ENCODE measurements around the gene RTN3. TPM values are rescaled to one million over a fixed set of nuclear protein-coding genes. Genes with fewer than 3 reads are reported as not detected.
"Not testable (repeated sequence)": the region's sequence is repeated elsewhere in the genome, so short reads cannot be mapped to it uniquely, and the experiment has no call there.

Gene RTN3
- total RNA-seq, 1 donor from 2014 or later: 101 TPM

GRCh38 chr11:63765688-63766241, 84.5 kb downstream of the RTN3 start:
- DNase-seq (ENCODE audit: low spot score) (no peak), ATAC-seq (no peak)
- intact Hi-C loops (cut with DNase I): no loop called here

GRCh38 chr11:63766531-63767235, 85.4 kb downstream of the RTN3 start:
- ATAC-seq (no peak), DNase-seq (ENCODE audit: low spot score) (no peak)
- intact Hi-C loops (cut with DNase I): no loop called here

- DNase-seq (ENCODE audit: low spot score): no peak
- intact Hi-C loops (cut with DNase I): no loop called here
- no peak for ATAC-seq
Measured at GRCh38 chr11:63767267-63767564, 85.9 kb downstream of the RTN3 start.

- peak; percentile 81 for DNase-seq (ENCODE audit: low spot score)
- intact Hi-C loops (cut with DNase I): no loop called here
- ATAC-seq: peak; percentile 66
Measured at GRCh38 chr11:63767565-63768236, 86.4 kb downstream of the RTN3 start.

DNA sequence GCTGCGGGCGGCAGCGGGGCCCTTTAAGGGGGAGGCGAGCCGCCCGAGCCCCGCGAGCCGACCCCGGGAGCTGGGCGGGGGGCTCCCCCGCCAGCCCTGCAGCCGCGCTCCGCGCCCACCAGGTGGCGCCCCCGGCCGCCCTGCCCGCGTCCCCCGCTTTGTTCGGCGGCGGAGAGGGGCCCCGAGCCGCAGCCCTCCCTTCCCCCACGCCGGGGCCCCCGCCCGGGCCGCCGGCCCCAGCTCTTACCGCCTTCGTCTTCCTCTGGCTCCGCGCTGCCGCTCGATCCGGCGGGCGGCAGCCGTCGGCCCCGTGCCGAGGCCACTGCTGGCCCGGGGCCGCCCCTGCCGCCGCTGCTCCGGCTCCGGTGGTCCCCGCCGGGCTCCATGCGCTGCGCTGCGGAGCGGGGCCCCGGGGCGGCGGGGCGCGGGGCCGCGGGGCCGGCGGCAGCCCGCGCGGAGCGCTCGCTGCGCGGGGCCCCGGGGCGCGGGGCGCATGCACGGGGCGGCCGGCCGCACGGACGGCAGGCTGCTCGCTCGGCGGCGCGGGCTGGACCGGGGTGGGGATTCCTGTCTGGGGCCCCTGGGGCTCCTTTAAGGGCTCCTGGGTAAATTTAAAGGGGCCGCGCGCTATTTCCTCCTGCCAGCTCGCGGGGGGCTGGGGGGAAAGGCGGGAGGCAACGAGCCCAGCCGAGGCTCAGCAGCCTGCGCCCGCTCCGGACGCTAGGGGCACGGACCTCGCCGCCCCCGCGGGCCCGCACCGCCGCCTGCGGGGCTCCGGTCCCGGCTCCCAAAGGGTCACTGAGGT, 87.1 kb downstream of the RTN3 start, which contains the start of gene ZFTA:
ZFTA (minus strand) TSS at position 539 of the 805 bp plus-strand sequence; CDS start at position 386, 153 bp downstream.
- intact Hi-C loops (cut with DNase I): no loop called here
- peak; percentile 21 for ATAC-seq
- DNase-seq (ENCODE audit: low spot score): peak; percentile 81

DNA sequence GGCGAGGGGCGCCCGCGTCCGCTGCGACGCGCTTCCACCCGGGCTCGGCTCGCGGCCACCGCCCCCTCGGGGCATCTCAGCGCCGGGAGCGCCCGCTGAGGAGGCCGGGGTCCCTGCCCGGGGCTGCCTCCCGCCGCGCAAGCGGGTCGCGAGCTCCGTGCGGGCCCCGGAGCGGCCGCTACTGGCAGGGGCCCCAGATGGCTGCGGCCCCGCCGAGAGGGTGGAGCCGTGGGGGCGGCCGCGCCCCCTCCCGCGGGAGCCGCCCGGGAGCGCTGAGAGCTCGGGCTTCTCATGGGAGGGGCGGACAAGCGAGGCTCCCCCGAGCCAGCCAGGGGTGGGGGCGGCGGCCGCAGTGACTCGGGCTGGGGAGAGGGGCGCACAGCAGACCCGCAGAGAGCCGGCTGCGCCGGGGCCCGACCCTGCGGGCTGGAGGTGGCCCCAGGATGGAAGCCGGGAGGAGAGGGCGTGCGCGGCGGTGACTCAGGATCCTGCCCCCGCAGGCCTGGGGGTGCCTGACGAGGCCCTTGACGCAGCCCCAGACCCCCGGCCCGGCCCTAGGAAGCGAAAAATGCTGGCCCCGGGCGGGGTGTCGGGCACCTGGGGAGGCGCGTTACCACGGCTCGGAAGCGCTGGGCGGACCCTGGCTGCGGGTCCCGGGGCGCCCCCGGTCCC, 87.9 kb downstream of the RTN3 start:
- intact Hi-C loops (cut with DNase I): no loop called here
- ATAC-seq (no peak), DNase-seq (ENCODE audit: low spot score) (peak; percentile 66)

GRCh38 chr11:63769714-63770455, 88.6 kb downstream of the RTN3 start:
- DNase-seq (ENCODE audit: low spot score): no peak
- intact Hi-C loops (cut with DNase I): loop anchor here (5.0 kb wide), 1 partner anchor 382 kb away; no protein-coding TSS in a partner anchor
- no peak for ATAC-seq

DNA sequence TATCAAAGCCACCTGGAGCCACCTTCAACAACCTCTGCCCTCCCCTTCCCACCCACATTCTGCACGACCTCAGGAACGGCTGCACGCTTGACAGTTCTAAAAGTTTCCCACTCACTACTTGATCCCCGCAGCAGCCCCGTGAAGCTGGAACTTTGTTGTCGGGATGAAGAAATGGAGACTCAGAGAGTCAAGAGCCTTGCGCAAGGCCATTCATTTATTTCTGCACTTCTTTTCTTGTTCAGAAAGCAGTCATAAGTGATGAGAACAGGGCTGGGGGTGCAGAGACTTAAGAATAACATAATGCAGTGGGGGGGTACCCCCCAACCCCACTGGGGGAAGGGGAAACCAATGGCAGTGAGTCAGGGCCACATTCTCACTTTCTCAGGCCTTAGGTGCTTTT, 89.5 kb downstream of the RTN3 start:
- intact Hi-C loops (cut with DNase I): loop anchor here (5.0 kb wide), 1 partner anchor 382 kb away; no protein-coding TSS in a partner anchor
- no peak for DNase-seq (ENCODE audit: low spot score)

DNA sequence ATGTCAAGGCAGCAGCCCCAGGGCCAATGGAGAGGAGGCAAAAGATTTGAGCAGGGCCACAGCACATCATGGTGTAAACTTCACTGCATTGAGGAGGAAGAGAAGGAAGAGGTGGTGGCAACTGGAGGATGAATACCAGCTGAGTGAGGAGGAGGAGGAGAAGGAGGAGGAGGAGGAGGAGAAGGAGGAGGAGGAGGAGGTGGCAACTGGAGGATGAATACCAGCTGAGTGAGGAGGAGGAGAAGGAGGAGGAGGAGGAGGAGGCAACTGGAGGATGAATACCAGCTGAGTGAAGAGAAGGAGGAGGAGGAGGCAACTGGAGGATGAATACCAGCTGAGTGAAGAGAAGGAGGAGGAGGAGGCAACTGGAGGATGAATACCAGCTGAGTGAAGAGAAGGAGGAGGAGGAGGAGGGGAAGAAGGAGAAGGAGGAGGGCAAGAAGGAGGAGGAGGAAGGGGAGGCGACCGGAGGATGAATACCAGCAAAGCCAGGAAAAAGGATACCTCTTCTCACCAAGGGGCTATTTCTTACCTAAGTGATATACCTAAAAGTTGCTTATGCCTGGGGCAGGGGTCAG, 90.5 kb downstream of the RTN3 start:
- not testable (repeated sequence) for DNase-seq (ENCODE audit: low spot score); ATAC-seq
- intact Hi-C loops (cut with DNase I): loop anchor here (5.0 kb wide), 1 partner anchor 380 kb away; no protein-coding TSS in a partner anchor

More for the DNA sequence above, 89.5 kb downstream of the RTN3 start:
- no peak for ATAC-seq

GRCh38 chr11:63775191-63775590, 93.9 kb downstream of the RTN3 start:
- intact Hi-C loops (cut with DNase I): no loop called here
- DNase-seq (ENCODE audit: low spot score) (no peak), ATAC-seq (no peak)

DNA sequence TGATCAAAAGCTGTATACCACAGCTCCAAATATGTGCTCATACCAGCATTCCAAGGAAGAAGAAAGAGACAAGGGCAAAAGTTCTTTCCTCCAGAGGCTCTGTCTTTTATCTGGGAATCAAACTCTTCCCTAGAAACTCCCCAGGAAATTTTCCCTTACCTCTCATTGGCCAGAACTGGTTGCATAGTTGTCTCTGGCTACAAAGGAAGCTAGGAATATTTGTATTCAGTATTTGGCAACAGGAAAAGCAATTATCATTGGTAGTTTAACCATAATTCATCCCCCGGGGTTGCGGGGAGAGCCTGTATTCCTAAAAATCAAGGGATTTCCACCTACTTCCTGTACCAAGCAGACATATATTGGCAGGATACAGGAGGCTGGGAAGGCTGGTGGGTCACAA, 97.7 kb downstream of the RTN3 start:
- intact Hi-C loops (cut with DNase I): no loop called here
- ATAC-seq (no peak), DNase-seq (ENCODE audit: low spot score) (no peak)

DNA sequence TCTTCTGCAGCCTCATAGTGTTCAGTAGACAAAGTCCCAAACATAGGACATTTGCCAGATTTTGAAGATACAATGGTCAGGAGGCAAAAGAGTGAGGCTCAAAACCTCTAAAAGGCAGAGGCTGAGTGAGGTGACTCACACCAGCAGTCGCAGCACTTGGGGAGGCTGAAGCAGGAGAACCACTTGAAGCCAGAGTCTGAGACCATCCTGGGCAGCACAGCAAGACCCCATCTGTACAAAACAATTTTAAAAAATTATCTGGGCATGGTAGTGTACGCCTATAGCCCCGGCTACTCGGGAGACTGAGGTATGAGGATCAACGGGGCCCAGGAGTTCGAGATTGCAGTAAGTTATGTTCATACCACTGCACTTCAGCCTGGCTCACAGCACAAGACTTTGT, 101.4 kb downstream of the RTN3 start:
- ATAC-seq (no peak), DNase-seq (ENCODE audit: low spot score) (no peak)
- intact Hi-C loops (cut with DNase I): no loop called here

- intact Hi-C loops (cut with DNase I): no loop called here
- ATAC-seq: no peak
Measured at GRCh38 chr11:63783925-63784592, 102.8 kb downstream of the RTN3 start.

DNA sequence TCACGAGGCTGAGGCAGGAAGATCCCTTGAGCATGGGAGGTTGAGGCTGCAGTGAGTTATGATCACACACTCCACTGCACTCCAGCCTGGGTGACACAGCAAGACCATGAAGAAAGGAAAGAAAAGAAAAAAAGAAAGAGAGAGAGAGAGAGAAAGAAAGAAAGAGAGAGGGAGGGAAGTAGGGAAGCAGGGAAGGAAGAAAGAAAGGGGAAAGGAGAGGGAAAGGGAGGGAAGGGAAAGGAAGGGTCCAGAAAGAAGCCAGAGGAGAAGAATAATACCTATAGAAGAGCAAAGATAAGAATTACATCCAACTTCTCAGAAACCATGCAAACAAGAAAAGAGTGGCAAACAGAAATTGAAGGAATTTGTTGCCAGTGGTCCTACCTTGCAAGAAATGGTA, 104.5 kb downstream of the RTN3 start:
- intact Hi-C loops (cut with DNase I): no loop called here
- no peak for DNase-seq (ENCODE audit: low spot score)
- ATAC-seq: no peak

More at GRCh38 chr11:63783925-63784592, 102.8 kb downstream of the RTN3 start:
- DNase-seq (ENCODE audit: low spot score): no peak

DNA sequence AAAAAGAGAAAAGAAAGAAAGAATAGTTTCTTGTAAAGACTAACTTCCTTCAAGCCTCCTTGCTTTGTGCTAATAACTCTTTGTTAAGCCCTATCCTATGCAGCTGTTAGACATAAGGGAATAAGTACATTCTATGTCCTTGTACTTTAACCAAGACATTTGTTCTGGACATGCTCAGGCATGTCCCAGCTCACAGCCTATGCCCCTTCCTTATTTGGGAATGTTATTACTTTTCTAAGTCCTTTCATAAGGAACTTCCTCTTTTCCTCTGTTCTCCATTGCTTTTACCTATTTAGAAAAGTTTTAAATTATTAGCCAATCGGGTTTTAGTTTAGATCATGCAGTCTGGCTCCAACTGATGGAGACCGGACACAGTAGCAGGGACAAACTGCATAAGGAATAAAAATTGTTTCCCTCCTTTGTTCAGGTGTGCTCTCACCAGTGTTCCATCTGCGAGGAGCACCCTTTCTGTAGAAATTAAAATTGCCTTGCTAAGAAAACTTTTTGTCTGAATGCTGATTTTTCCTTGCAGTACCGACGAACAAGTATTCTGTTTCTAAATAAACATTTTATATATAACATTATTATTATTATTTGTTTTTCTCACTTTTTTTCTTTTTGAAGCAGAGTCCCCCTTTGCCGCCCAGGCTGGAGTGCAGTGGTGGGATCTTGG, 110.3 kb downstream of the RTN3 start:
- no peak for ATAC-seq

DNA sequence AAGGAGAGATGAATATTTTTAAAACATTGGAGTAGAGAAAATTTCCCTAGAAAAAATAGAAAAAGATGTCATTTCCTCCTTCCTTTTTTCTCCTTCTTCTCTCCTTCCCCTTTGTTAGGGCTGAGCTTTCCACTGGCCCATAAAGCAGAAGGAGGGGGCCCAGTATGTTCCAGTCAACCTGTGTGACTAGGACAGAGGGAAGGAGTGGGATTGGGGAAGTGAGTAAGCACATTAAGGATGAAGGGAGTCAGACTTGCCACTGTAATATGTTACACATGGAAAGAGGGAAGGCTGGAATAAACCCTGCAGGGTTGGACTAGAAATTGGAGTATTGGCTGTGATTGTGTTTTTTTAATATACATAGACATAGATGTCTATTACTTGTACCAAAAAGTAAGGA, 111.9 kb downstream of the RTN3 start:
- no peak for DNase-seq (ENCODE audit: low spot score)
- intact Hi-C loops (cut with DNase I): no loop called here
- ATAC-seq: no peak

More for the DNA sequence above, 110.3 kb downstream of the RTN3 start:
- DNase-seq (ENCODE audit: low spot score): no peak
- intact Hi-C loops (cut with DNase I): no loop called here

DNA sequence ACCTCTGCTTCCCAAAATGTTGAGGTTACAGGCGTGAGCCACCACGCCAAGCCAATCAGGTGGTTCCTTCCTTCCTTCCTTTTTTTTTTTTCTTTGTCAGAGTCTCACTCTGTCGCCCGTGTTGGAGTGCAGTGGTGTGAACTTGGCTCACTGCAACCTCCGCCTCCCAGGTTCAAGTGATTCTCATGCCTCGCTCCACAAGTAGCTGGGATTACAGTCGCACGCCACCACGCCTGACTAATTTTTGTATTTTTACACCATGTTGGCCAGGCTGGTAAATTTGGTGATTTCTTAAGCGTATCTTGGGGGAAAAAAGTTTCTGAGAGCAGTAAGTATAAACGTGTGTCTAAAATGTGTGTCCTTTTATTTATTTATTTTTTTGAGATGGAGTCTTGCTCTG, 113.8 kb downstream of the RTN3 start:
- DNase-seq (ENCODE audit: low spot score): no peak
- intact Hi-C loops (cut with DNase I): no loop called here
- no peak for ATAC-seq

Data from sciatic nerve (tissue), 2 donors.